ENCODE results near the gene MT1M. TPM values are rescaled to one million over a fixed set of nuclear protein-coding genes. Genes with fewer than 3 reads are reported as not detected.
"Not testable (repeated sequence)": the region's sequence is repeated elsewhere in the genome, so short reads cannot be mapped to it uniquely, and the experiment has no call there.

Gene MT1M
- total RNA-seq, 2 donors from 2014 or later, result not detected

DNA sequence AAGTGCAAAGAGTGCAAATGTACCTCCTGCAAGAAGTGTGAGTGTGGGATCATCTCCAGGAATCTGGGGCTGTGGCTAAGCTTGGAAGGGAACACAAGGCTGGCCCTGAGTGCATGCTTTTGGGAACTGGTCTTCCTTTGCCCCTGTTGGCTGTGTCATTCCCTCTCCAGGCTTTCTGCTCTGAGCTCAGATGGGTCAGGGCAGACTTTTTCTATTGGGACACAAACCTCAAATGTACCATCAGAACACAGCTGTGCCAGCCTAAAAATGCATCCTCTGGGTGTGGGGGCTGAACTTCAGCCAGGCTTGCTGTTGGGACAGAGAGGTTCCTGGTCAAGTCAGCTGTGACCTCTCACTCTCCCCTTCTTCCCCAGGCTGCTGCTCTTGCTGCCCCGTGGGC is 20.1 kb downstream of the MT1M start:
- H3K27ac Mint-ChIP-seq, result no peak overlapping the region
- ATAC-seq (no peak), DNase-seq (ENCODE audit: low spot score in 2 of 2) (no peak)
- H3K36me3 Mint-ChIP-seq, result no peaks in the 10 kb centered on the region
- no peaks in the 10 kb centered on the region for H3K9me3 Mint-ChIP-seq

DNA sequence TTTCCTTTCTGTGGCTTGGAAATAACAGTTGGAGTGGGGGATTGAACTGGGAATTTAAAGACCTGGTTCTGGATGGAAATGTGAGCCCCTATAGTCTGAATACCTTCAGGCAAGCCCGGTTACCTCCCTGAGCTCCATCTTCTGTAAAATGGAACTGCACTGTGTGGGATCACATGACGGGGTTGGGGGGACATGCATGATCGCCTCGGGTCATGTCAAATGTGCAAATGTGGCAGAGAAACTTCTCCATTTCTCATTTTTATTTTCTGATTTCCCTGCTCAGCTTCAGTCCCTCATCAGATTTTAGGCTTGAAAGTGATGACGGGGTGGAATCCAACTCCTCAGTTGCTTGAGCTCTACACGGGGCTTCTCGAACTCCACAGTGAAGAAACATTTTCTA is 20.8 kb downstream of the MT1M start:
- H3K27ac Mint-ChIP-seq, result no peak overlapping the region
- DNase-seq (ENCODE audit: low spot score in 2 of 2) (no peak), ATAC-seq (no peak)
- no peaks in the 10 kb centered on the region for H3K9me3 Mint-ChIP-seq
- H3K36me3 Mint-ChIP-seq, result no peaks in the 10 kb centered on the region

DNA sequence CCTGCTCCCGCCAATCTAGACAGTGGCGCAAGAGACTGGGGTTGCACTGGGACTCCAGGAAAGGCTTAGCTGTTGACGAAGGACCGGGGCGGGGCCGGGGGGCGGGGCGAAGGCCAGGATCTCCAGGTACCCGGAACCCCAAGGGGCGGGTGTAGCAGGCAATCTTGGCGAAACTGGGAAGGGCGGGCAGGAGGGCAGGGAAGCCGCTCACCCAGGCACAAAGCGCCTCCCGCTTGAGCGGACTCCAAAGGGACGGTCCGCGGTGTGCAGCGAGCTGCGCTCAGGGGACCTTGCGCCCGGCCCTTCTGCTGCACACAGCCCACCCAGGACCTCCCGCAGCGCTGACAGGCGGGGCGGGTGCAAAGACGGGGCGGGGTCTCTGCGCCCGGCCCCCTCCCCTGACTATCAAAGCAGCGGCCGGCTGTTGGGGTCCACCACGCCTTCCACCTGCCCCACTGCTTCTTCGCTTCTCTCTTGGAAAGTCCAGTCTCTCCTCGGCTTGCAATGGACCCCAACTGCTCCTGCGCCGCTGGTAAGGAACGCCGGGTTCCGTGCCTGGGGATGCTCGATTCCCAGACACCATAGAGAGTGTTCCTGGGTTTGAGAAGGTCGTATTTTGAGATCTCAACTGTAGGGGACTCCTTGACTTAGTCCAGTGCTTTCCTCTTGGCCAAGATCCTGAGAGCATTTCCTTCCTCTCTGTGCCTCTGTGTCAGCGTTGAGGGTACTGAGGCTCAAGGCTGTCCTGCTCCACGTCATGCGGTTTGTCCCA is 25.3 kb downstream of the MT1M start, which contains the start of gene MT1F:
Gene MT1F, plus strand, starts transcription at position 405 of the 772 bp plus-strand sequence. Its CDS starts 100 bp downstream, at position 505.
- Mint-ChIP-seq H3K36me3 (no peaks in the 10 kb centered on the region), H3K9me3 (no peaks in the 10 kb centered on the region), H3K27ac (peak within 1 kb of the TSS; percentile 30 to 81)
- ATAC-seq (peak; percentile 90 to 92), DNase-seq (ENCODE audit: low spot score in 2 of 2) (peak; percentile 64 to 65)

DNA sequence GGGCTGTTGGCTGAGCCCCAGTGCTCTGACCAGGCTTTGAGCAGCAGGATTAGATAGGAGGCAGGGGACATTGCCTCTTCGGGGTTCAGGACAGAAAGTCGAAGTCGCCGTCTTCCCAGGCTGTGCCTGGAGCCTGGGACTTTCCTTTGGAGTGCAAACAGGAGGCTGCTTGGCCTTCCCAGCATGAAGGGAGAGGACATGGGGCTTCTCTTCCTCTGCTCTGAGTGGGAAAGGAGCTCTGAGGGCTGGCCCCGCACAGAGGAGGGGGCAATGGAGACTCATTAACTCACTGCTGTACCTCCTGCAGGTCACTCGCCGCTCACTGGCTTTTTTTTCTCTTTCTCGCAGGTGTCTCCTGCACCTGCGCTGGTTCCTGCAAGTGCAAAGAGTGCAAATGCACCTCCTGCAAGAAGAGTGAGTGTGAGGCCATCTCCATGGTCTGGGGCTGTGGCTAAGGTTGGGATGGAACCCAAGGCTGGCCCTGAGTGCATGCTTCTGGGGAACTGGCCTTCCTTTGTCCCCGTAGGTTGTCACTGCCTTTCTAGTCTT is 25.9 kb downstream of the MT1M start:
- H3K27ac Mint-ChIP-seq, result peak overlapping the region; percentile 30 to 81
- H3K9me3 Mint-ChIP-seq, result no peaks in the 10 kb centered on the region
- DNase-seq (ENCODE audit: low spot score in 2 of 2), result no peak
- H3K36me3 Mint-ChIP-seq, result no peaks in the 10 kb centered on the region
- ATAC-seq, result no peak

DNA sequence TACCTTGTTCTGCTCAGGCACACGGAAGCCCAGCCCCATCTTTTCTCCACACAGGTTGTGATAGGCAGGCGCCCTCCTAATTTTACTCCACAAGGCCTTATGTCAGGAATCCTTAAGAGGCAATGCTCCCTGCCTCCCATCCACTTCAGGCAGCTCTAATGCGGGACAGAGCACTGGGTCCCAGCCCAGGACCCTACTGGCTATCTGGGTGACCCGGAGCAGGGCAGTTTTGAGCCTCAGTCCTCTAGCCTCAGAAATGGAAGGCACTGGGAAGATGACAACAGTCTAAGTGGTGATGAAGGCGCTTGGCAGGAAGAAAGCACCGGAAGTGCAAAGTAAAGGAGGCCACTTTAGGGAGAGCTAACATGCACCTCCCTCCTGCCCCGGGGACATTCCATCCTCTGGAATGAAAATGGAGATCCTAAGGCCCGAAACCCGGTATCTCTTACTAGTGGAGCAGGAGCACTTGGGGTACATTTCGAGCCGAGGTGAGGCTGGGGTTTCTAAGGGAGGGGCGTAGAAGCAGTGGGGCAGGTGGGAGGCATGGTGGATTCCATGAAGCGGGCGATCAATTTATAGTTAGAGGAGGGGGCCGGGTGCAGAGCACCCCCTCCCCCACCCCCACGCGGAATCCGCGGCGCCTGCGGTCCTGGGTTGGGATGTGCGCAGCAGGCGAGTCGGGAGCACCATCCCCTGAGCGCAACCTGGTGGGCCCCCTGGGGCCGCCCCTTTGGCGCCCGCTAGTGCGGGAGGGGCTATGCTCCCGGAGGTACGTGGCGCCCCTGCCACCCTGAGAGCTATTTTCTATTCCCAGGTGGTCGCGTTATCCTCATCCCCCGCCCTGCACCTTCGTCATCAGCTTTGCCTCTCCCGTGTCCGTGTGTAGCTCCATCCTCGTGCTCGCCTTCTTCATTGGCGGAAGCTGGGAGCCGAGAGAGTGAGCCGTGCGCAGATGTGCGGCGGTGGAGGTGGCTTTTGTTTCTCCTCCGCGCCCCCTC is 30.2 kb downstream of the MT1M start:
- H3K9me3 Mint-ChIP-seq, result no peaks in the 10 kb centered on the region
- no peaks in the 10 kb centered on the region for H3K36me3 Mint-ChIP-seq
- H3K27ac Mint-ChIP-seq, result peak overlapping the region; percentile 31 to 95
- DNase-seq (ENCODE audit: low spot score in 2 of 2), result peak in 1 of 2 donors; percentile 49
- peak; percentile 62 to 63 for ATAC-seq

DNA sequence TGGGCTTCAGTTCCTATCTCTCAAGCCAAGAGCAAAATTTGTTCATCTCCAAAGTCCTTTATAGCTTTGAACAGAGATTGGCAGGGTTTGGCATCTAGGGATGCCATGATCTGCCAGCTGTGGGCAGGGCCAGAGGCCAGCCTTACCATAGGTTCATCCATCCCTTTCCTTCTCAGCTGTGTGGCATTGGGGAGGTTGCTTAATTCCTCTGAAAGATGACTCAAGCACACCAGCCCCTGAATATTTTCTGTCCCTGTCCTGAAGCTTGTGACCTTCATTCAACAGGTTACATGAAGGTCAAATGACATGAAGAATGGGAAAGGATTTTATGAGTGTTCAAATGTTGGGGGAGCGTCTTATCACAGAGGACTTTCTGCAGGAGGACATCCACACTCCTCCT is 32.0 kb downstream of the MT1M start:
- DNase-seq (ENCODE audit: low spot score in 2 of 2) (no peak), ATAC-seq (no peak)
- Mint-ChIP-seq H3K9me3 (no peaks in the 10 kb centered on the region), H3K27ac (no peak overlapping the region), H3K36me3 (peaks cover 0 to 8% of the 10 kb centered on the region in 2 donors)

DNA sequence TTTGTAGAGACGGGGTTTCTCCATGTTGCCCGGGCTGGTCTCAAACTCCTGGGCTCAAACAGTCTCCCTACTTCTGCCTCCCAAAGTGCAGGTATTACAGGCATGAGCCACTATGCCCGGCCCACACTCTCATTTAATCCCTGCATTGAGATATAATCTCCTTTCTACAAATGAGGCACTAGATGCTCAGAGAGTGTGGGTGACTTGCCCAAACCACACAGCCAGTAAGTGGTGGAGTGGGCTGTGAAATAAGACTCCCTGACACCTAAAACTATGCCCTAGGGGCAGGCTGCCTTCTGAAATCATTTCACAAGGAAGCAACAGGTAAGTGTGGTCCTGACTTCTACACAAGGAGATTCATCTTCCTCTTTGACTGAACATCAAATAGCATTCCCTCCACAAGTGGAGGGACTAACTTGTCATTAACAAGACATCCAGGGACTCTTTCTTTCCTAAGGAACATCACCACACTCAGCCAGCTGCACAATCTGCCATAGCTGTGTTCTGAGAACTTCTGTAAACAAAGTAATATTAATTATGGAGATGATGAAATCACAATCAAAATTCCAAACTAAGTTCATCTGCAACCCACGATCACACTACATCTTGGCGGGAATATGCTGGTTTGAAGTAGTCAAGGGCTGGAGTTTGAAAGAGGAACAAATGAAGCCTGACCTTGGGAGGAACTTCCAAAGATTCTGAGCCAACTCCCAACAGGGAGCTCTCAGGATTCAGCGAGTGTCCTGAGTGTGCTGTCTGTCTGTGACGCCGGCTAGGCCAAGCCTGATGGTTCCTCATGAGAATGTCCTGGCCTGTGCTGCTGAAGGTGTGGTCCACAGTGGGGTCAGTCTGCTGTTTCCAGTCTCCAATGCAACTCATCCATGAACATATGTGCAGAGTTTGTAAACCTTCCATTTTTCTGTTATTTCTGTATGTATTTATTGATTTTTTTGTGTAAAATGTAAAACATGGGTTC is 33.1 kb downstream of the MT1M start:
- H3K27ac Mint-ChIP-seq; DNase-seq (ENCODE audit: low spot score in 2 of 2); H3K36me3 Mint-ChIP-seq; ATAC-seq; H3K9me3 Mint-ChIP-seq: not testable (repeated sequence)

DNA sequence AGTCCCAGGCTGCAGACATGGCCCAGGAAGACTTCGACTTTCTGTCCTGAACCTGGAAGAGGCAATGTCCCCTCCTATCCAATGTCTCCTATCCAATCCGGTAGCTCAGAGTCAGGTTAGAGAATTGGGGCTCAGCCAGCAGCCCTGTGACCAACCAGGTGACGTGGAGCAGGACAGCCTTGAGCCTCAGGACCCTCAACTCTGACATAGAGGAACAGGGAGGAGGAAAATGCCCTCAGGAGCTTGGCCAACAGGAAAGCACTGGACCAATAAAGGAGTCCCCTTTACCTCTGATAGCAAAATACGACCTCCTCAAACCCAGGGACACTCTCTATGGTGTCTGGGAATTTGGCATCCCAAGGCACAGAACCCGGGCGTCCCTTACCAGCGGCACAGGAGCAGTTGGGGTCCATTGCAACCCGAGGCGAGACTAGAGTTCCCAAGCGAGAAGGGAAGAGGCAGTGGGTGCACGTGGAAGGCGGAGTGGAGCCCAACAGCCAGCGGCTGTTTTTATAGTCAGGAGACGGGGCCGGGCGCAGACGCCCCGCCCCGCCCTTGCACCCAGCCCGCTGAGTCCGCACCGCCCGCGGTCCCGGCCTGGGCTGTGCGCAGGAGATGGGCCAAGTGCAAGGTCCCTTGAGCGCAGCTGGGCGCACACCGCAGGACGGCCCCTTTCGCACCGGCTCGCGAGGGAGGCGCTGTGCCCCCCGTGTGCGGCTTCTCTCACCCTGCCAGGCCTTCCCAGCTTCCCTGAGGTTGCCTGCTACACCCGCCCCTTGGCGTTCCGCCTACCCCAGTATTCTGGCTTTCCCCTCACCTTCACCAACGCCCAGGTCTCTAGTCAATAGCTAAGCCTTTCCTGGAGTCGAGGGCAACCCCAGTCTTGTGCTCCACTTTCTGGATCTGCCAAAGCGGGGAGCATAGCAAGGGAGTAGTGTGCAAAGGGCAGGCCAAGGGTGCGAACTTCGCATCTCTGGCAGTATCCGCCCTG is 35.4 kb downstream of the MT1M start, which contains the start of gene MT1G:
Gene MT1G, minus strand, starts transcription at position 485 of the 991 bp plus-strand sequence. Its CDS starts 72 bp downstream, at position 413.
- H3K9me3 Mint-ChIP-seq, result no peaks in the 10 kb centered on the region
- ATAC-seq, result peak in 1 of 2 donors; percentile 85

DNA sequence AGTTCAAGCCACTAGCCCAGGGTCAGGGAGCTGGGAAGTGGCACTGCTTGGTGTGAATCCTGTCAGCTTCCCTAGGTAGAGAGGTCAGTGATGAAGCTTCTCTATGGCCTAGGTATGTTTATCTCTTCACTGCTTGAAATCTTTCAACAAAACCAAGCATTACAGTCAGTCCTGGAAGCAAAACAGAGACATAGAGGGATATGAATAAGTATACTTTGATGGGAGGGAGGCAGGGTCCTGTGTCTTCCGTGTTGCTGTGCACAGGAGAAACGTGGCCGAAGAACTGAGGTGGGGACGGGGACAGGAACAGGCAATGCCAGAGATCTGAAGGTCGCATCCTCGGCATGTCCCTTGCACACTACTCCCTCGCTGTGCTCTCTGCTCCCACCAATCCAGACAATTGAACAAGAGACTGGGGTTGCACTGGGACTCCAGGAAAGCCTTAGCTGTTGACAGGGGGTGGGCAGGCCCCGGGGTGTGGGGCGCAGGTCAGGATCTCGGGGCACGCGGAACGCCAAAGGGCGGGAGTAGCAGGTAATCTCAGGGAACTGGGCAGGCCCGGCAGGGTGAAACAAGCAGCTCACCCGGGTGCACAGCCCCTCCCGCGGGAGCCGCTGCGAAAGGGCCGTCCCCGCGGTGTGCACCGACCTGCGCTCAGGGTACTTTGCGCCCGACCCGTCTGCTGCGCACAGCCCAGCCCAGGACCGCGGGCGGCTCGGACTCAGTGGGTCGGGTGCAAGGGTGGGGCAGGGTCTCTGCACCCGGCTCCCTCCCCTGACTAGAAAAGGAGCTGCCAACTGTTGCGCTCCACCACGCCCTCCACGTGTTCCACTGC is 36.8 kb downstream of the MT1M start, which contains the start of gene MT1H:
Gene MT1H, plus strand, starts transcription at position 810 of the 835 bp plus-strand sequence. CDS start 71 bp downstream, outside the sequence.
- peak in 1 of 2 donors; percentile 53 for ATAC-seq
- peak in 1 of 2 donors; percentile 37 for DNase-seq (ENCODE audit: low spot score in 2 of 2)
- Mint-ChIP-seq H3K9me3 (no peaks in the 10 kb centered on the region), H3K36me3 (peaks cover 0 to 8% of the 10 kb centered on the region in 2 donors), H3K27ac (no peak within 1 kb of the TSS)

More for the DNA sequence above, 35.4 kb downstream of the MT1M start, which contains the start of gene MT1G:
- H3K36me3 Mint-ChIP-seq, result peaks cover 0 to 8% of the 10 kb centered on the region in 2 donors
- DNase-seq (ENCODE audit: low spot score in 2 of 2), result peak in 1 of 2 donors; percentile 53
- no peak within 1 kb of the TSS for H3K27ac Mint-ChIP-seq

DNA sequence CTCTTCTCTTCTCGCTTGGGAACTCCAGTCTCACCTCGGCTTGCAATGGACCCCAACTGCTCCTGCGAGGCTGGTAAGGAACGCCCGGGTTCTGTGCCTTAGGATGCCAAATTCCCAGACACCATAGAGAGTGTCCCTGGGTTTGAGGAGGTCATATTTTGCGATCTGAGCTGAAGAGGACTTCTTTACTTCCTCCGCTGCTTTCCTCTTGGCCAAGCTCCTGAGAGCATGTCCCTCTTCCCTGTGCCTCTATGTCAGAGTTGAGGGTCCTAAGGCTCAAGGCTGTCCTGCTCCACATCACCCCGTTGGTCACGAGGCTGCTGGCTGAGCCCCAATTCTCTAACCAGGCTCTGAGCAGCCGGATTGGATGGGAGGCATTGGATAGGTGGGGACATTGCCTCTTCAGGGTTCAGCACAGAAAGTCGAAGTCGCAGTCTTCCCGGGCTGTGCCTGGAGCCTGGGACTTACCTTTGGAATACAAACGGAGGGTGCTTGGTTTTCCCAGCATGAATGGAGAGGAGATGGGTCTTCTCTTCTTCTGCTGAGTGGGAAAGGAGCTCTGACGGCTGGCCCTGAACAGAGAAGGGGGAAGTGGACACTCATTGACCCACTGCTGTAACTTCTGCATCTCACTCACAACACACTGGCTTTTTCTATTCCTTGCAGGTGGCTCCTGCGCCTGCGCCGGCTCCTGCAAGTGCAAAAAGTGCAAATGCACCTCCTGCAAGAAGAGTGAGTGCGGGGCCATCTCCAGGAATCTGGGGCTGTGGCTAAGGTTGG is 37.6 kb downstream of the MT1M start:
- ATAC-seq (no peak), DNase-seq (ENCODE audit: low spot score in 2 of 2) (no peak)
- Mint-ChIP-seq H3K36me3 (peaks cover 0 to 8% of the 10 kb centered on the region in 2 donors), H3K9me3 (no peaks in the 10 kb centered on the region), H3K27ac (no peak overlapping the region)

DNA sequence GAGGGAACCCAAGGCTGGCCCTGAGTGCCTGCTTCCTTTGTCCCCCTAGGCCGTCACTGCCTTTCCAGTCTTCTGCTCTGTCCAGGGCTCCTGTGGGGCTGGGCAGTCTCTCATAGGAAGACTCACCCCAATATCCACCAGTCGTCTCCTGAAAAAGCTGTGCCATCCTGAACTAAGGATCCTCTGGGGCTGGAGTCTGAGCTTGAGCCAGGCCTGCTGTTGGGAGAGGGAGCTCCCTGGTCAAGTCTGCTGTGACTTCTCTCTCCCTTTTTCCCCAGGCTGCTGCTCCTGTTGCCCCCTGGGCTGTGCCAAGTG is 38.1 kb downstream of the MT1M start:
- ATAC-seq (no peak), DNase-seq (ENCODE audit: low spot score in 2 of 2) (no peak)
- Mint-ChIP-seq H3K36me3 (peaks cover 0 to 8% of the 10 kb centered on the region in 2 donors), H3K9me3 (no peaks in the 10 kb centered on the region), H3K27ac (no peak overlapping the region)

DNA sequence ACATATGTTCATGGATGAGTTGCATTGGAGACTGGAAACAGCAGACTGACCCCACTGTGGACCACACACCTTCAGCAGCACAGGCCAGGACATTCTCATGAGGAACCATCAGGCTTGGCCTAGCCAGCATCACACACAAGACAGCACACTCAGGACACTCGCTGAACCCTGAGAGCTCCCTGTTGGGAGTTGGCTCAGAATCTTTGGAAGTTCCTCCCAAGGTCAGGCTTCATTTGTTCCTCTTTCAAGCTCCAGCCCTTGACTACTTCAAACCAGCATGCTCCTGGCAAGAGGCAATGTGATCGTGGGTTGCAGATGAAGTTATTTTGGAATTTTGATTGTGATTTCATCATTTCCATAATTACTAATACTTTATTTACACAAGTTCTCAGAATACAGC is 39.2 kb downstream of the MT1M start:
- ATAC-seq, result not testable (repeated sequence)

DNA sequence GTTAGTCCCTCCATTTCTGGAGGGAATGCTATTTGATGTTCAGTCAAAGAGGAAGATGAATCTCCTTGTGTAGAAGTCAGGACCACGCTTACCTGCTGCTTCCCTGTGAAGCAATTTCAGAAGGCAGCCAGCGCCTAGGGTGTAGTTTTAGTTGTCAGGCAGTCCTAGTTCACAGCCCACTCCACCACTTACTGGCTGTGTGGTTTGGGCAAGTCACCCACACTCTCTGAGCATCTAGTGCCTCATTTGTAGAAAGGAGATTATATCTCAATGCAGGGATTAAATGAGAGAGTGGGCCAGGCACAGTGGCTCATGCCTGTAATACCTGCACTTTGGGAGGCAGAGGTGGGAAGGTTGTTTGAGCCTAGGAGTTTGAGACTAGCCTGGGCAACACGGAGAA is 39.7 kb downstream of the MT1M start:
- DNase-seq (ENCODE audit: low spot score in 2 of 2); H3K27ac Mint-ChIP-seq; H3K9me3 Mint-ChIP-seq; ATAC-seq; H3K36me3 Mint-ChIP-seq: not testable (repeated sequence)

More for the DNA sequence above, 39.2 kb downstream of the MT1M start:
- not testable (repeated sequence) for H3K36me3 Mint-ChIP-seq; DNase-seq (ENCODE audit: low spot score in 2 of 2); H3K9me3 Mint-ChIP-seq; H3K27ac Mint-ChIP-seq

Data from activated naive CD4-positive, alpha-beta T cell treated with anti-CD3 and anti-CD28 coated beads, Interleukin-2, amount 50 U/mL, for 72 hours (primary cell).